ENCODE results near the gene CPLANE2.

Gene CPLANE2, protein sequence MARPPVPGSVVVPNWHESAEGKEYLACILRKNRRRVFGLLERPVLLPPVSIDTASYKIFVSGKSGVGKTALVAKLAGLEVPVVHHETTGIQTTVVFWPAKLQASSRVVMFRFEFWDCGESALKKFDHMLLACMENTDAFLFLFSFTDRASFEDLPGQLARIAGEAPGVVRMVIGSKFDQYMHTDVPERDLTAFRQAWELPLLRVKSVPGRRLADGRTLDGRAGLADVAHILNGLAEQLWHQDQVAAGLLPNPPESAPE

DNA sequence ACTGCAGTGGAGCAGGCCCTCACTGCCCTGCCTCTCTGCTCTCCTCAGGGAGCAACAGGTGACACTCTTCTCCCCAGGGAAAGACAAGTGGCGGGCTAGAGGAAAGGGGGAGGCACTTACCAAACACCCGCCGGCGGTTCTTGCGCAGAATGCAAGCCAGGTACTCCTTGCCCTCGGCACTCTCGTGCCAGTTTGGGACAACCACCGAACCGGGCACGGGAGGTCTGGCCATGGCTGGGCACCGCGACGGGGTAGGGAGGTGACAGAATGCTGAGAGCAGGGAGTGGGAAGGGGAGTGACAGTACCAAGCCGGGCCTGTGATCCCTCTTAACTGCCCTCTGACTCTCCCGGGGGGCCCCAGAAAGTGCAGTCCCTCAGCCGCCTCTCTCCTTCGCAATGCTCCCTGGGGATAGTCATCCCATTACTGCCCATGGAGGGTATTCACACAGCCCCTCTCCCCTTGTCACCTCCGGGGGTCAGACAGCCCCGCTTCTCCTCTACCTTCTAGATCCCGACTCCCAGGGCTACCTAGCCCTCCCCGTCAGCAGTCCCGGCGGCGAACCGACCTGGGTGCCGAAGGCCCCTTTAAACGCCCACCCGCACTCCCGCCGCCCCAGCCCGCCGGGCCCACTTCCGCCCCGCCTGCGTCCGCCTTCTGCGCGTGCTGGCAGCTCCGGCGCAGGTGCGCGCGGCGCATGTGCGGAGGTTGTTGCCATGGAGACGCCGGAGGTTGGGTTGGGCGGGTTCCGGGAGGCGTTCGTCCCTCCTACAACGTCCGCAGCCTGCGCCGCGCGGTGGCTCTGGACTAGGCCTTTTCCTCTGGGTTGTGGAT is at the start of gene CPLANE2:
CPLANE2 (minus strand) TSS at position 673 of the 832 bp plus-strand sequence; CDS start at position 232, 441 bp downstream.
- Histone ChIP-seq H3K4me1 (ENCODE audit: control insufficient read depth, insufficient read depth, low read length) (peaks cover 19% of the 10 kb centered on the region), H3K27ac (ENCODE audit: low read length) (peak within 1 kb of the TSS; percentile 82), H3K9me3 (ENCODE audit: control insufficient read depth in 2 of 2, low read length in 2 of 2) (no peaks in the 10 kb centered on the region), H3K4me3 (ENCODE audit: low read length in 2 of 2) (peak within 1 kb of the TSS; percentile 81 to 90), H3K27me3 (ENCODE audit: control insufficient read depth in 1 of 2, insufficient read depth in 2 of 2, low read length in 2 of 2) (no peaks in the 10 kb centered on the region), H3K36me3 (ENCODE audit: control insufficient read depth in 2 of 2, insufficient read depth in 2 of 2, low read length in 2 of 2) (no peaks in the 10 kb centered on the region), H3K9ac (ENCODE audit: low read length in 2 of 2) (peak within 1 kb of the TSS; percentile 90)

DNA sequence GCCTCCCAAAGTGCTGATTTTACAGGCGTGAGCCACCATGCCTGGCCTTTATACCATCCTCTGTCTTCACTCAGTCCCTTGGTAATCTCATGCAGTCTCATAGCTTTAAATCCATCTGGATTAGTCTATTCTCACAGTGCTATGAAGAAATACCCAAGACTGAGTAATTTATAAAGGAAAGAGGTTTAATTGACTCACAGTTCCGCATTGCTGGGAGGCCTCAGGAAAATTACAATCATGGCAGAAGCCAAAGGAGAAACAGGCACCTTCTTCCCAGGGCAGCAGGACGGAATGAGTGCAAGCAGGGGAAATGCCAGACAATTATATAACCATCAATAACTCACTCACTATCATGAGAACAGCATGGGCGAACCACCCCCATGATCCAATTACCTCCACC is 49.1 kb upstream of the CPLANE2 start:
- no peak overlapping the region for H3K4me3 ChIP-seq (ENCODE audit: low read length in 2 of 2)
- no peaks in the 10 kb centered on the region for H3K9me3 ChIP-seq (ENCODE audit: control insufficient read depth in 2 of 2, low read length in 2 of 2)
- no peak overlapping the region for H3K27ac ChIP-seq (ENCODE audit: low read length)
- H3K9ac ChIP-seq (ENCODE audit: low read length in 2 of 2): no peak overlapping the region
- peaks cover 11 to 17% of the 10 kb centered on the region in 2 donors for H3K36me3 ChIP-seq (ENCODE audit: control insufficient read depth in 2 of 2, insufficient read depth in 2 of 2, low read length in 2 of 2)
- H3K4me1 ChIP-seq (ENCODE audit: control insufficient read depth, insufficient read depth, low read length): no peaks in the 10 kb centered on the region
- no peaks in the 10 kb centered on the region for H3K27me3 ChIP-seq (ENCODE audit: control insufficient read depth in 1 of 2, insufficient read depth in 2 of 2, low read length in 2 of 2)

DNA sequence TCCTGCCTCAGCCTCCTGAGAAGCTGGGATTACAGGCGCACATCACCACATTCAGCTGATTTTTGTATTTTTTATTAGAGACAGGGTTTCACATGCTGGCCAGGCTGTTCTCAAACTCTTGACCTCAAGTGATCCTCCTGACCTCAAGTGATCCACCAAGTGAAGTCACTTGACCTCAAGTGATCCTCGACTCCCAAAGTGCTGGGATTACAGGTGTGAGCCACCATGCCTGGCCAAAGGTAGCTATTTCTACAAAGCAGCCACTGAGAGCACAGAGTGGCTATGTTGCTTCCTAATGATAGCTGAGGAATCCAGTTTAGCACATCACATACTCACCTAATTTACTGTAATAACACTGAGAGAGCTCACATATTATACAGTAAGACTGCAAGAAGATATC is 44.8 kb upstream of the CPLANE2 start:
- Histone ChIP-seq H3K4me3 (ENCODE audit: low read length in 2 of 2) (no peak overlapping the region), H3K27me3 (ENCODE audit: control insufficient read depth in 1 of 2, insufficient read depth in 2 of 2, low read length in 2 of 2) (no peaks in the 10 kb centered on the region), H3K9ac (ENCODE audit: low read length in 2 of 2) (no peak overlapping the region), H3K36me3 (ENCODE audit: control insufficient read depth in 2 of 2, insufficient read depth in 2 of 2, low read length in 2 of 2) (peaks cover 4 to 11% of the 10 kb centered on the region in 2 donors), H3K9me3 (ENCODE audit: control insufficient read depth in 2 of 2, low read length in 2 of 2) (no peaks in the 10 kb centered on the region), H3K4me1 (ENCODE audit: control insufficient read depth, insufficient read depth, low read length) (no peaks in the 10 kb centered on the region), H3K27ac (ENCODE audit: low read length) (no peak overlapping the region)

DNA sequence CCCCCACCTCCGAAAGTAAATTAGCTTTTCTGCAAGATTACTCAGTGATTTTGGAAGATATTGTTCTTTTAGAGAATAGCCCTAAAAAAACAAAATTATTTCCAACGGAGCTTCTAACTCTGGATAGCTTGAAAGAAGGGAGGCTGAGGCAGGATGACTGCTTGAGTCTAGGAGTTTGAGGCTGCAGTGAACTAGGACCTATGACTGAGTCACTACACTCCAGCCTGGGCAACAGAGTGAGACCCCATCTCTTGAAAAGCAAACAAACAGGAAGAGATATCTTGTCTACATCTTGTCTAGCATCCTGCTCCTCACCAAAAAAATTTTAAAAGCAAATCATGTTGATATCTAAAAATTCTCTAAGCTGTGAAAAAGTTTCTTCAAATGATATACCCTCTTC is 42.2 kb upstream of the CPLANE2 start:
- H3K9me3 ChIP-seq (ENCODE audit: control insufficient read depth in 2 of 2, low read length in 2 of 2): no peaks in the 10 kb centered on the region
- no peak overlapping the region for H3K9ac ChIP-seq (ENCODE audit: low read length in 2 of 2)
- H3K4me3 ChIP-seq (ENCODE audit: low read length in 2 of 2): no peak overlapping the region
- no peaks in the 10 kb centered on the region for H3K27me3 ChIP-seq (ENCODE audit: control insufficient read depth in 1 of 2, insufficient read depth in 2 of 2, low read length in 2 of 2)
- peaks cover 0 to 7% of the 10 kb centered on the region in 2 donors for H3K36me3 ChIP-seq (ENCODE audit: control insufficient read depth in 2 of 2, insufficient read depth in 2 of 2, low read length in 2 of 2)
- H3K4me1 ChIP-seq (ENCODE audit: control insufficient read depth, insufficient read depth, low read length): no peaks in the 10 kb centered on the region
- no peak overlapping the region for H3K27ac ChIP-seq (ENCODE audit: low read length)

DNA sequence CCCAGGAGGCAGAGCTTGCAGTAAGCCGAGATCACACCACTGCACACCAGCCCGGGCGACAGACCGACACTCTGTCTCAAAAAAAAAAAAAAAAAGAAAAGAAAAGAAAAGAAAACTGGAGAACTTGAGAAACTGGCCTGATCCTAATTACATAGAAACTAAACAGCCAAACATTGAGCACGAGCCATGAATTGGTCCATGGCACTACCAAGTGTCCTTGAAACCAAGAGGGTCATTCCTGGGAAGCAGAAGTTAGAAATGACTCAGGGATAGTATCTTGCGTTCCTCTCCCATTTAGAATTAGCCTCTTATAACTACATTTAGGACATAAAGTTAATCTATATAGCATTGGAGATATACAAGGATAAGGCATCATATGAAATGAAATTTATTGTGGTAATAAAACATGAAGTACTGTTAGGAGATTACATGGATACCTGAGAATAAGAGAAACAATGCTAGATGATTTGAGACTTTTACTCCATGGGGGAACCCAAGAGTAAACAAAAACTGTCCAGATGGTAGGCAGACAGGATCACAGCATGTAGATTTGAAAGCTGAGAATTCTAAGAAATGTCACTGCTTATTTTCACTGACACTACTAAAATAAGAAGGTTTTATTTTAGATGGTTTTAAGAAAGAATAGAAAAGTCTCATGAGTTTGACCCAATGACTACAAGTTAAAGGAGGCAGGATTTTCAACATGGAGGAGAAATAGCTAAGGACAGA is 39.5 kb upstream of the CPLANE2 start:
- Histone ChIP-seq H3K9ac (ENCODE audit: low read length in 2 of 2) (no peak overlapping the region), H3K36me3 (ENCODE audit: control insufficient read depth in 2 of 2, insufficient read depth in 2 of 2, low read length in 2 of 2) (peaks cover 3% of the 10 kb centered on the region in 2 donors), H3K27me3 (ENCODE audit: control insufficient read depth in 1 of 2, insufficient read depth in 2 of 2, low read length in 2 of 2) (no peaks in the 10 kb centered on the region), H3K4me1 (ENCODE audit: control insufficient read depth, insufficient read depth, low read length) (no peaks in the 10 kb centered on the region), H3K4me3 (ENCODE audit: low read length in 2 of 2) (no peak overlapping the region), H3K9me3 (ENCODE audit: control insufficient read depth in 2 of 2, low read length in 2 of 2) (no peaks in the 10 kb centered on the region), H3K27ac (ENCODE audit: low read length) (no peak overlapping the region)

DNA sequence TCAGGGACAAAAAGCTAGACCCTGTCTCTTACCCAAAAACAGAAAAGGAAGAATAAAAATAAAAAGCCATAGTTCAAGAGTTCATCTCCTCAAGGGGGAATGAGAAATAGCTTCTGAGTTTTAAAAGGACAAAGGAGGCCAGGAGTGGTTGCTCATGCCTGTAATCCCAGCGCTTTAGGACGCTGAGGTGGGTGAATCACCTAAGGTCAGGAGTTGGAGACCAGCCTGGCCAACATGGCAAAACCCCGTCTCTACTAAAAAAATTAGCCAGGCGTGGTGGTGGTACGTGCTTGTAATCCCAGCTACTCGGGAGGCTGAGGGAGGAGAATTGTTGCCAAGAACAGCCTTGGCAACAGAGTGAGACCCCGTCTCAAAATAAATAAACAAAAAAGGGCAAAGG is 38.6 kb upstream of the CPLANE2 start:
- Histone ChIP-seq H3K9me3 (ENCODE audit: control insufficient read depth in 2 of 2, low read length in 2 of 2) (no peaks in the 10 kb centered on the region), H3K36me3 (ENCODE audit: control insufficient read depth in 2 of 2, insufficient read depth in 2 of 2, low read length in 2 of 2) (peaks cover 2 to 3% of the 10 kb centered on the region in 2 donors), H3K4me3 (ENCODE audit: low read length in 2 of 2) (no peak overlapping the region), H3K27me3 (ENCODE audit: control insufficient read depth in 1 of 2, insufficient read depth in 2 of 2, low read length in 2 of 2) (no peaks in the 10 kb centered on the region), H3K27ac (ENCODE audit: low read length) (no peak overlapping the region), H3K9ac (ENCODE audit: low read length in 2 of 2) (no peak overlapping the region), H3K4me1 (ENCODE audit: control insufficient read depth, insufficient read depth, low read length) (no peaks in the 10 kb centered on the region)

DNA sequence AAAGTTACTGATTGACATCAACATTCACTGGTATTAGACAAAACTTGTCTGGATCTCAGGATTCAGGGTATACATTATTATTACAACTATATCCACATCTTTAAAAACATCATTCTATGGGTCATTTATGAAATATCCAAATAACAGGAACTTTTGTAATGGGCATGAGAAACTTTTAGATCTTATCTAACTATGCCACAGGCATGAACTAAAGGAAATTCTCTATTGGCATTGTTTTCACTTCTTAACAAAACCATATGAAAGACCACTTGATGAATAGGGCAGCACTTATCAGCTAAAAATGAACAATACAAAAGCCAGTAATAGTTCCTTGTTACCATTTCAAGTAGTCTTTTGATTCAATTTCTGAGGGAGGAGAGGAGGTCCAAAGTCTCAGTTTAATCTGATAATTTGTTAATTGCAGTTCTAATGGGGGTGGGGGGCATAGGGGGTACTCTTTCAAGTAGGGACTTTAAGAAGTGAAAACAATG is 30.8 kb upstream of the CPLANE2 start:
- Histone ChIP-seq H3K27me3 (ENCODE audit: control insufficient read depth in 1 of 2, insufficient read depth in 2 of 2, low read length in 2 of 2) (no peaks in the 10 kb centered on the region), H3K36me3 (ENCODE audit: control insufficient read depth in 2 of 2, insufficient read depth in 2 of 2, low read length in 2 of 2) (no peaks in the 10 kb centered on the region), H3K27ac (ENCODE audit: low read length) (no peak overlapping the region), H3K9ac (ENCODE audit: low read length in 2 of 2) (no peak overlapping the region), H3K4me3 (ENCODE audit: low read length in 2 of 2) (no peak overlapping the region), H3K9me3 (ENCODE audit: control insufficient read depth in 2 of 2, low read length in 2 of 2) (no peaks in the 10 kb centered on the region), H3K4me1 (ENCODE audit: control insufficient read depth, insufficient read depth, low read length) (no peaks in the 10 kb centered on the region)

DNA sequence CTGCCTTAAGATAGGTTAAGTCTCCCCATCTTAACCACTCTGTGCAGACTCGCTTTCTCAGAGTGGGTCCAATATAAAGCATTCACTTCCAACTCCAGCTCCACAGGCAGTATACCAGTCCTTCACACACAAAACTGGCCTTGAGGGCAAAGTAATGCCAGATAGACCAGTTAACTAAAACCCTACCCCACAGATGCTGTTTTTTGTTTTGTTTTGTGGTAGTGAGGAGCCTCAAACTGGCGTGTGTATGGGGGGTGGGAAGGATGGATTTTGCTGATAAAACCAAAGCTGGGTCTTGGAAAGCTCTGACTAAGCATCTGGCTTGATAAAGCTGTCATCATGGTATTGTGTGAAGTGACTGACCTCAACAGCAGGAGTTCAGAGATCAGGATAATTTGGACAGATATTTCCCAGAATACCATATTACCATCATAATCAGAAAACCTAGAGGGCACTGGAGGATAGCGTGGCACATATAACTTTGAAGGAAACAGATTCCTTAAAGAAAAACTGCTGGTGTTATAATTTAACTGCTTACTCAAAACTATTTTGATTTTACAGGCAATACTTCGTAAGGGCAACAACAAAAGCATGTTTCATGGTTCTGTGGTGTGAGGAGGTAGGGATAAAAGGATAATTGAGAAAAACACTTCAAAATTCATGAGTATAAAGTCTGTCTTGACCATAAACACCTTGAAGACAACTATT is 29.6 kb upstream of the CPLANE2 start:
- no peaks in the 10 kb centered on the region for H3K9me3 ChIP-seq (ENCODE audit: control insufficient read depth in 2 of 2, low read length in 2 of 2)
- H3K4me3 ChIP-seq (ENCODE audit: low read length in 2 of 2): no peak overlapping the region
- H3K27me3 ChIP-seq (ENCODE audit: control insufficient read depth in 1 of 2, insufficient read depth in 2 of 2, low read length in 2 of 2): no peaks in the 10 kb centered on the region
- H3K36me3 ChIP-seq (ENCODE audit: control insufficient read depth in 2 of 2, insufficient read depth in 2 of 2, low read length in 2 of 2): peaks cover 0 to 2% of the 10 kb centered on the region in 2 donors
- no peaks in the 10 kb centered on the region for H3K4me1 ChIP-seq (ENCODE audit: control insufficient read depth, insufficient read depth, low read length)
- no peak overlapping the region for H3K9ac ChIP-seq (ENCODE audit: low read length in 2 of 2)
- no peak overlapping the region for H3K27ac ChIP-seq (ENCODE audit: low read length)

DNA sequence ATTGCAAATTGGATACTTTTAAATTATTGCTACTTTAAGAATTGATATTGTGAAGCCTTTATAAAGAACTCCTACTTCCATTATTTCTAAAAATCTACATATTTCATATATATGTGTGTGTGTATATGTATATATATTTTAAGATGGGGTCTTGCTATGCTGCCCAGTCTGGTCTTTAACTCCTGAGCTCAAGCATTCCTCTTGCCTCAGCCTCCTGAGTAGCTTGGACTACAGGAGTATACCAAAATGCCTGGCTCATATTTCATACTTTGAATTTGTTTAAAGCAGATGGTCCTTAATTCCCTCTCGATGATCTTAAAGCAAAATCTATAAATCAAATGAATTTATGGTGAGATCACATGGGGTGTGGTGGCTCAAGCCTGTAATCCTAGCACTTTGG is 25.1 kb upstream of the CPLANE2 start:
- no peak overlapping the region for H3K27ac ChIP-seq (ENCODE audit: low read length)
- no peak overlapping the region for H3K9ac ChIP-seq (ENCODE audit: low read length in 2 of 2)
- H3K27me3 ChIP-seq (ENCODE audit: control insufficient read depth in 1 of 2, insufficient read depth in 2 of 2, low read length in 2 of 2): no peaks in the 10 kb centered on the region
- no peaks in the 10 kb centered on the region for H3K4me1 ChIP-seq (ENCODE audit: control insufficient read depth, insufficient read depth, low read length)
- no peak overlapping the region for H3K4me3 ChIP-seq (ENCODE audit: low read length in 2 of 2)
- no peaks in the 10 kb centered on the region for H3K9me3 ChIP-seq (ENCODE audit: control insufficient read depth in 2 of 2, low read length in 2 of 2)
- peaks cover 0 to 2% of the 10 kb centered on the region in 2 donors for H3K36me3 ChIP-seq (ENCODE audit: control insufficient read depth in 2 of 2, insufficient read depth in 2 of 2, low read length in 2 of 2)

DNA sequence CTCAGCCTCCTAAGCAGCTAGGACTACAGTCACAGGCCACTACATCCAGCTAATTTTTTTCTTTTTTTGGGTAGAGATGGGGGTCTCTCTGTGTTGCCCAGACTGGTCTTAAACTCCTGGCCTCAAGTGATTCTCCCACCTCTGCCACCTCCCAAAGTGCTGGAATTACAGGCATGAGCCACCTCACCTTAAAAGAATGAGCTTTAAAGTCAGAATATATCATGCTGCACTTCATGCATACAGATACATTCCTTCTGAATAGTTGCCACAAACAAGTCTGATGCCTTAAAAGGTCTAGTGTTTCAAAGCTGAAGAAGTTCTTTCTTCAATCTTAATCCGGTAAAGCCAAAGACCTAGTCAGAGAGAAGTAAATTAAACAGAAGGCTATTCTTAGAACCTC is 23.8 kb upstream of the CPLANE2 start:
- Histone ChIP-seq H3K9me3 (ENCODE audit: control insufficient read depth in 2 of 2, low read length in 2 of 2) (no peaks in the 10 kb centered on the region), H3K4me1 (ENCODE audit: control insufficient read depth, insufficient read depth, low read length) (no peaks in the 10 kb centered on the region), H3K4me3 (ENCODE audit: low read length in 2 of 2) (no peak overlapping the region), H3K36me3 (ENCODE audit: control insufficient read depth in 2 of 2, insufficient read depth in 2 of 2, low read length in 2 of 2) (peaks cover 4 to 5% of the 10 kb centered on the region in 2 donors), H3K27me3 (ENCODE audit: control insufficient read depth in 1 of 2, insufficient read depth in 2 of 2, low read length in 2 of 2) (no peaks in the 10 kb centered on the region), H3K9ac (ENCODE audit: low read length in 2 of 2) (no peak overlapping the region), H3K27ac (ENCODE audit: low read length) (no peak overlapping the region)

Data from stomach smooth muscle (tissue), 2 donors.